Esophagus (tissue), 2 donors: ENCODE measurements around the gene HIPK1. TPM values are rescaled to one million over a fixed set of nuclear protein-coding genes. Genes with fewer than 3 reads are reported as not detected.
"Not testable (repeated sequence)": the region's sequence is repeated elsewhere in the genome, so short reads cannot be mapped to it uniquely, and the experiment has no call there.

Source experiments
- H3K27ac ChIP-seq, 2 donors: one replicate each; pipeline ENCODE4 v1.5.1; 2013; ENCODE audit warnings: low read depth in 2 of 2, mild to moderate bottlenecking in 2 of 2, inconsistent platforms in 1 of 2, low read length in 1 of 2, moderate library complexity in 1 of 2
- H3K27me3 ChIP-seq, 2 donors: one replicate each; pipeline ENCODE4 v1.6.1; 2013; ENCODE audit warnings: low read length in 2 of 2, control low read depth in 1 of 2, mild to moderate bottlenecking in 1 of 2; ENCODE audit not compliant: insufficient read depth in 2 of 2, control insufficient read depth in 1 of 2
- H3K36me3 ChIP-seq, 2 donors: one replicate each; pipeline ENCODE4 v1.6.1; 2013; ENCODE audit warnings: low read length in 1 of 2; ENCODE audit not compliant: control insufficient read depth in 2 of 2, insufficient read depth in 2 of 2
- H3K4me1 ChIP-seq, 2 donors: one replicate each; pipeline ENCODE4 v1.6.1; 2013; ENCODE audit warnings: low read length in 1 of 2; ENCODE audit not compliant: control insufficient read depth in 2 of 2, insufficient read depth in 2 of 2
- H3K4me3 ChIP-seq, 2 donors: one replicate each; pipeline ENCODE4 v1.5.1; 2013; ENCODE audit warnings: low read length in 2 of 2, mild to moderate bottlenecking in 2 of 2, low read depth in 1 of 2, moderate library complexity in 1 of 2
- H3K9me3 ChIP-seq, 2 donors: one replicate each; pipeline ENCODE4 v1.6.1; 2013; ENCODE audit warnings: mild to moderate bottlenecking in 2 of 2, low read depth in 1 of 2, low read length in 1 of 2, moderate library complexity in 1 of 2; ENCODE audit not compliant: control insufficient read depth in 2 of 2, insufficient read depth in 1 of 2
- WGBS, 2 donors: extraction: QIAGEN DNeasy Blood & Tissue Kit; methylation state at CpG; one replicate each; pipeline ENCODE4 v1.1.7; 2013; 5-methylcytosine and 5-hydroxymethylcytosine counted together
- polyA plus RNA-seq, 2 donors: library from polyadenylated mRNA; stranded (reverse); fragments of 200-250 nt; gene quantifications; one replicate each; pipeline ENCODE4 v1.2.3, GENCODE V29; 2013
- donor health status: healthy with polysubstance abuse.
- donor health status: Bipolar disorder and iron deficiency.

HIPK1 gene
- polyA plus RNA-seq, 2 donors = 10.8 to 14.5 TPM

GRCh38 chr1:114000406-114000805 lies 71.3 kb downstream of the HIPK1 start:
- Histone ChIP-seq H3K4me1 (no peaks in the 10 kb centered on the region), H3K36me3 (no peaks in the 10 kb centered on the region), H3K9me3 (no peaks in the 10 kb centered on the region), H3K27ac (no peak overlapping the region), H3K27me3 (peaks cover 0 to 3% of the 10 kb centered on the region in 2 donors), H3K4me3 (no peak overlapping the region)

GRCh38 chr1:114002492-114003239 lies 73.5 kb downstream of the HIPK1 start:
- Histone ChIP-seq H3K4me3 (no peak overlapping the region), H3K4me1 (no peaks in the 10 kb centered on the region), H3K27me3 (peaks cover 0 to 3% of the 10 kb centered on the region in 2 donors), H3K36me3 (no peaks in the 10 kb centered on the region), H3K27ac (no peak overlapping the region), H3K9me3 (no peaks in the 10 kb centered on the region)
- WGBS, 2 donors = 59% methylated on average over 15 of the region's 15 CpGs

GRCh38 chr1:114003431-114003830 lies 74.3 kb downstream of the HIPK1 start:
- peaks cover 0 to 3% of the 10 kb centered on the region in 2 donors for H3K27me3 ChIP-seq
- no peaks in the 10 kb centered on the region for H3K4me1 ChIP-seq
- no peaks in the 10 kb centered on the region for H3K9me3 ChIP-seq
- H3K27ac ChIP-seq = no peak overlapping the region
- no peaks in the 10 kb centered on the region for H3K36me3 ChIP-seq
- WGBS, 2 donors = 64 to 70% methylated on average over 5 of the region's 5 CpGs
- H3K4me3 ChIP-seq = no peak overlapping the region

- 82 to 90% methylated on average over 4 of the region's 4 CpGs for WGBS, 2 donors
- H3K36me3 ChIP-seq, H3K9me3 ChIP-seq, H3K27ac ChIP-seq, H3K4me1 ChIP-seq, H3K4me3 ChIP-seq, H3K27me3 ChIP-seq: not testable (repeated sequence)
Measured at GRCh38 chr1:114006825-114007224, 77.7 kb downstream of the HIPK1 start.

GRCh38 chr1:114008480-114008941 lies 79.4 kb downstream of the HIPK1 start:
- Histone ChIP-seq H3K27me3 (no peaks in the 10 kb centered on the region), H3K4me1 (no peaks in the 10 kb centered on the region), H3K27ac (no peak overlapping the region), H3K9me3 (no peaks in the 10 kb centered on the region), H3K4me3 (no peak overlapping the region), H3K36me3 (no peaks in the 10 kb centered on the region)
- 47 to 58% methylated on average over 2 of the region's 2 CpGs for WGBS, 2 donors

GRCh38 chr1:114008993-114009392 lies 79.9 kb downstream of the HIPK1 start:
- Histone ChIP-seq H3K4me3 (no peak overlapping the region), H3K27me3 (no peaks in the 10 kb centered on the region), H3K36me3 (no peaks in the 10 kb centered on the region), H3K4me1 (no peaks in the 10 kb centered on the region), H3K9me3 (no peaks in the 10 kb centered on the region), H3K27ac (no peak overlapping the region)

GRCh38 chr1:114009393-114009792 lies 80.3 kb downstream of the HIPK1 start:
- H3K27me3 ChIP-seq = no peaks in the 10 kb centered on the region
- no peaks in the 10 kb centered on the region for H3K4me1 ChIP-seq
- H3K36me3 ChIP-seq = no peaks in the 10 kb centered on the region
- no peaks in the 10 kb centered on the region for H3K9me3 ChIP-seq
- H3K27ac ChIP-seq = no peak overlapping the region
- 50 to 61% methylated on average over 1 of the region's 1 CpG for WGBS, 2 donors
- no peak overlapping the region for H3K4me3 ChIP-seq

GRCh38 chr1:114010433-114011184 lies 81.5 kb downstream of the HIPK1 start:
- 54 to 61% methylated on average over 9 of the region's 9 CpGs for WGBS, 2 donors
- Histone ChIP-seq H3K36me3 (no peaks in the 10 kb centered on the region), H3K4me3 (no peak overlapping the region), H3K27me3 (peaks cover 0 to 3% of the 10 kb centered on the region in 2 donors), H3K9me3 (no peaks in the 10 kb centered on the region), H3K27ac (no peak overlapping the region), H3K4me1 (no peaks in the 10 kb centered on the region)

GRCh38 chr1:114011796-114012195 lies 82.7 kb downstream of the HIPK1 start:
- H3K27me3 ChIP-seq = peaks cover 0 to 3% of the 10 kb centered on the region in 2 donors
- H3K9me3 ChIP-seq = no peaks in the 10 kb centered on the region
- no peaks in the 10 kb centered on the region for H3K36me3 ChIP-seq
- no peak overlapping the region for H3K27ac ChIP-seq
- no peaks in the 10 kb centered on the region for H3K4me1 ChIP-seq
- H3K4me3 ChIP-seq = no peak overlapping the region

- Histone ChIP-seq H3K27ac (no peak overlapping the region), H3K4me3 (no peak overlapping the region), H3K27me3 (peaks cover 0 to 3% of the 10 kb centered on the region in 2 donors), H3K9me3 (peaks cover 0 to 2% of the 10 kb centered on the region in 2 donors), H3K36me3 (no peaks in the 10 kb centered on the region), H3K4me1 (no peaks in the 10 kb centered on the region)
- WGBS, 2 donors = 38 to 43% methylated on average over 2 of the region's 2 CpGs
Measured at GRCh38 chr1:114015075-114015474, 86.0 kb downstream of the HIPK1 start.
